ENCODE results near the gene ZSCAN21. TPM values are rescaled to one million over a fixed set of nuclear protein-coding genes. Genes with fewer than 3 reads are reported as not detected.
A peak's percentile ranks its signal among the peaks of the same experiment; 100 is the strongest.

ZSCAN21 gene
- total RNA-seq, 1 donor from 2014 or later, result 6.1 TPM

DNA sequence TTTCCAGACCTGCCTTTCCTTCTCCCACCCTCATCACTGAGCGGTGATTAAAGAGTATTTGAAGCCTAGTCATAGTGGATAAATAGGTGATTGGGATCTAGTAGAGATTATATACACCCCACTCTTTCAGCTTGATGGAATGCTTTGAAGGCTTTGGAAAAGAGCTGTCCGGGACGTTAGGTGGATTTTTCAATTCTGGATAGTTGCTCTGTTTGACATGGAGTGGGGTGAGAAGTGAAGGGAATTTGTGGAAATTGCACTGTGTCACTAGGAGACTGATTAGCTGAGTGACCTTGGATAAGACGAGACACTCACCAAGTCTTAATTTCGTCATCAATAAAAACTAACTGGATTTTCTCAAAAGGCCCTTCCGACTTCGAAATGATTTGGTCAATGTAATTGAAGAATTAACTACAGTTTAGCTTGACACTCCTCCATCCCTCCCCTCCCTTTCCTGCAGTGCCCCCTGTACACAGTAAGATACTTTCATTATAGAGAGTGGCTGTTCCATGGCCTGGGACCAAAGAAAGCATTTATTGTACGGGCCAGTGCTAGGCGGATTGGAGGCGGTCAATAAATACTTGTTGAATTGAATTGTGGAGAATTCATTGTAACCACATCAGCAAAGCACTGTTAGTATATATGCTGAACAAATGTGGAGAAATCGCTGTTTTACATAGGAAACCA is 33.2 kb upstream of the ZSCAN21 start:
- Mint-ChIP-seq H3K9me3 (no peaks in the 10 kb centered on the region), H3K27me3 (ENCODE audit: low read depth) (no peaks in the 10 kb centered on the region), H3K36me3 (ENCODE audit: low read depth) (peaks cover 21% of the 10 kb centered on the region), H3K27ac (peak overlapping the region; percentile 95), H3K4me1 (ENCODE audit: low read depth) (peaks cover 29% of the 10 kb centered on the region), H3K4me3 (ENCODE audit: low read depth) (peak overlapping the region; percentile 91)
- intact Hi-C loops (cut with micrococcal nuclease), result loop anchor here (1.0 kb wide), 1 partner anchor 33 kb away; the partner anchor contains the start of gene ZSCAN21
- no peak for DNase-seq (ENCODE audit: low spot score)

DNA sequence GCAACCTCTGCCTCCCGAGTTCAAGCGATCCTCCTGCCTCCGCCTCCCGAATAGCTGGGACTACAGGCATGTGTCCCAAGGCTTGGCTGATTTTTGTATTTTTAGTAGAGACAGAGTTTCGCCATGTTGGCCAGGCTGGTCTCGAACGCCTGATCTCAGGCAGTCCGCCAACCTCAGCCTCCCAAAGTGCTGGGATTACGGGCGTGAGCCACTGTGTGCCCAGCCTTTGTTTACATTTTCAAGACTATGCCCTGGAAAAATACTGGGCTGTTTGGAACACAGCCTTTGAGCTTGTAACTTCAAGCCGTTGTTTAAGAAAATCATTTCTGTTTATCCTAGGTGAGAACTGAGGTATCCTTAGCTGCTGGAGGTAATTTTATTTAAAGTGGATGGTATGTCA is 32.3 kb upstream of the ZSCAN21 start:
- no peaks in the 10 kb centered on the region for H3K9me3 Mint-ChIP-seq
- H3K36me3 Mint-ChIP-seq (ENCODE audit: low read depth), result peaks cover 23% of the 10 kb centered on the region
- intact Hi-C loops (cut with micrococcal nuclease), result no loop called here
- no peak for DNase-seq (ENCODE audit: low spot score)
- peak overlapping the region; percentile 26 for H3K4me3 Mint-ChIP-seq (ENCODE audit: low read depth)
- H3K27me3 Mint-ChIP-seq (ENCODE audit: low read depth), result no peaks in the 10 kb centered on the region
- H3K4me1 Mint-ChIP-seq (ENCODE audit: low read depth), result peaks cover 33% of the 10 kb centered on the region
- H3K27ac Mint-ChIP-seq, result no peak overlapping the region

DNA sequence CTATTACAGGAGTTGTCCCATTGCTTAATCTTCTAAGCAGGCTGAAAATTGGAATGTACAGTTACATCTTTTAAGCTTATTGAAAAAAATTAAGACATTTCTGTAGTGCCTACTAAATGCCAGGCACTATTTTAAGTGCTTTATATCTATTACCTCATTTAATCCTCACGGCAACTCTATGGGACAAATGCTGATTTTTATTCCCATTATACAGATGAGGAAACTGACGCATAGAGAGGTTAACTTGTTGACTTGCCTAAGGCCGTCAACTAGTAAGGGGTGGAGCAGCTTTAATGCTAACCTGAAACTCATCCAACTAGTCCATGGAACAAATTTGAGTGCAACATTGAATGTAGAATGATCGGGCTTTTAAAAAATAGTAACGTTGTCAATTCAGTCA is 31.7 kb upstream of the ZSCAN21 start:
- peaks cover 33% of the 10 kb centered on the region for H3K4me1 Mint-ChIP-seq (ENCODE audit: low read depth)
- intact Hi-C loops (cut with micrococcal nuclease), result no loop called here
- H3K4me3 Mint-ChIP-seq (ENCODE audit: low read depth), result peak overlapping the region; percentile 26
- peaks cover 29% of the 10 kb centered on the region for H3K36me3 Mint-ChIP-seq (ENCODE audit: low read depth)
- H3K27me3 Mint-ChIP-seq (ENCODE audit: low read depth), result no peaks in the 10 kb centered on the region
- peak overlapping the region; percentile 17 for H3K27ac Mint-ChIP-seq
- no peaks in the 10 kb centered on the region for H3K9me3 Mint-ChIP-seq
- DNase-seq (ENCODE audit: low spot score), result no peak

DNA sequence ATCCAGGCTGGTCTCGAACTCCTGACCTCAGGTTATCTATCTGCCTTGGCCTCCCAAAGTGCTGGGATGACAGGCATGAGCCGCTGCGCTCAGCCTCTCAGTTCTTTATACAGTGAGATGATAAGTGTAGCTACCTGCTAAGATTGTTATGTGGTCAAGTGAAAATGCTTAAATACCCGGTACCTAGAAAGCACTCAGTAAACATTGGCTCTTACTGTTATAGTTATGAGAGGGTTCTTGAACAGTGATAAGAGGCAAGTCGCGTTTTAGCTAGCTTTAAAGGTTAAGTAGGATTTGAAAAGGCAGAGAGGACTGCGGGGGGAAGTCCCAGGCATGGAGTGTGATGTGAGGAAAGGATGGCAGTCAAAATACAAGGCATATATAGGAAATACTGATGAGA is 29.7 kb upstream of the ZSCAN21 start:
- Mint-ChIP-seq H3K4me3 (ENCODE audit: low read depth) (no peak overlapping the region), H3K27me3 (ENCODE audit: low read depth) (no peaks in the 10 kb centered on the region), H3K36me3 (ENCODE audit: low read depth) (peaks cover 46% of the 10 kb centered on the region), H3K4me1 (ENCODE audit: low read depth) (peaks cover 32% of the 10 kb centered on the region), H3K9me3 (no peaks in the 10 kb centered on the region), H3K27ac (peak overlapping the region; percentile 73)
- DNase-seq (ENCODE audit: low spot score), result no peak
- intact Hi-C loops (cut with micrococcal nuclease), result no loop called here

DNA sequence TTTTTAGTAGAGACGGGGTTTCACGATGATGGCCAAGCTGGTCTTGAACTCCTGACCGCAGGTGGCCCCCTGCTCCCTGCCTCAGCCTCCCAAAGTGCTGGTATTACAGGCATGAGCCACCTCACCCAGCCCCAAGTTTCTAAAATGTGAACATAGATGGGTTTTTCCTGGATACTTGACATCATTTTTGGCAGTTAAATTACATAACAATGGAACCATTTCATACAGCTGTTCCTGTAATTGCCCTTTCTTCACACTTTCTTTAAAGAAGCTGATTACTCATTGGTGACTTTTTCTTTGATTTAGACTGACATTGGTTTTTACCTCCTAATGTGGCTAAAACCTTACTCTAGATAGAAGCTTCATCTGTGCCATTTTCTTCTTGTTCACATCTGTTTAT is 28.3 kb upstream of the ZSCAN21 start:
- Mint-ChIP-seq H3K27me3 (ENCODE audit: low read depth) (no peaks in the 10 kb centered on the region), H3K27ac (no peak overlapping the region), H3K9me3 (no peaks in the 10 kb centered on the region), H3K4me3 (ENCODE audit: low read depth) (no peak overlapping the region), H3K4me1 (ENCODE audit: low read depth) (peaks cover 30% of the 10 kb centered on the region), H3K36me3 (ENCODE audit: low read depth) (peaks cover 56% of the 10 kb centered on the region)
- intact Hi-C loops (cut with micrococcal nuclease), result no loop called here
- no peak for DNase-seq (ENCODE audit: low spot score)

DNA sequence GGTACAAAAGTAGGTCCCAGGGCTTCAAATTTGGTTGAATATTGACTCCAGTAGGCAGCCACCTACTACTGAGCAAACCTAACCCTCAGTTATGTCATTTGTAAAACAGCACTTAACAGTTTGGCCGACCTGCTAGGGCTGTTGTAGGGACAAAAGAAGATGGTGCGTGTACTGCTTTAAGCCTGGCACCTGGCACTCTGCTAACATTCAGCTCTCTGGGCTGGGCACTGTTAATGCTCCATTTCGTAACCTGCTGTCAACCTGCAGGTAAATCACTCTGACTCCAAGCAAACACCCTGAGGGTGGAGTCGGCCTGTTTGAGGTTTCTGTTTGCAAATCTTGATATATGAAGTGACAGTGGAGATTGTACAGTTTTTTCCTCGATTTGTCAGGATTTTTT is 27.0 kb upstream of the ZSCAN21 start:
- intact Hi-C loops (cut with micrococcal nuclease), result no loop called here
- H3K27ac Mint-ChIP-seq, result no peak overlapping the region
- no peak for DNase-seq (ENCODE audit: low spot score)
- no peak overlapping the region for H3K4me3 Mint-ChIP-seq (ENCODE audit: low read depth)
- H3K36me3 Mint-ChIP-seq (ENCODE audit: low read depth), result peaks cover 52% of the 10 kb centered on the region
- no peaks in the 10 kb centered on the region for H3K27me3 Mint-ChIP-seq (ENCODE audit: low read depth)
- no peaks in the 10 kb centered on the region for H3K9me3 Mint-ChIP-seq
- H3K4me1 Mint-ChIP-seq (ENCODE audit: low read depth), result peaks cover 21% of the 10 kb centered on the region

DNA sequence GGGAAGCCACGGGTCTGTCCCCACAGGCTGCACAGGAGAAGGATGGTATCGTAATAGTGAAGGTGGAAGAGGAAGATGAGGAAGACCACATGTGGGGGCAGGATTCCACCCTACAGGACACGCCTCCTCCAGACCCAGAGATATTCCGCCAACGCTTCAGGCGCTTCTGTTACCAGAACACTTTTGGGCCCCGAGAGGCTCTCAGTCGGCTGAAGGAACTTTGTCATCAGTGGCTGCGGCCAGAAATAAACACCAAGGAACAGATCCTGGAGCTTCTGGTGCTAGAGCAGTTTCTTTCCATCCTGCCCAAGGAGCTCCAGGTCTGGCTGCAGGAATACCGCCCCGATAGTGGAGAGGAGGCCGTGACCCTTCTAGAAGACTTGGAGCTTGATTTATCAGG is 26.0 kb upstream of the ZSCAN21 start:
- H3K27me3 Mint-ChIP-seq (ENCODE audit: low read depth), result no peaks in the 10 kb centered on the region
- peaks cover 57% of the 10 kb centered on the region for H3K36me3 Mint-ChIP-seq (ENCODE audit: low read depth)
- DNase-seq (ENCODE audit: low spot score), result no peak
- H3K4me1 Mint-ChIP-seq (ENCODE audit: low read depth), result peaks cover 18% of the 10 kb centered on the region
- no peak overlapping the region for H3K27ac Mint-ChIP-seq
- H3K4me3 Mint-ChIP-seq (ENCODE audit: low read depth), result no peak overlapping the region
- no peaks in the 10 kb centered on the region for H3K9me3 Mint-ChIP-seq
- intact Hi-C loops (cut with micrococcal nuclease), result no loop called here

DNA sequence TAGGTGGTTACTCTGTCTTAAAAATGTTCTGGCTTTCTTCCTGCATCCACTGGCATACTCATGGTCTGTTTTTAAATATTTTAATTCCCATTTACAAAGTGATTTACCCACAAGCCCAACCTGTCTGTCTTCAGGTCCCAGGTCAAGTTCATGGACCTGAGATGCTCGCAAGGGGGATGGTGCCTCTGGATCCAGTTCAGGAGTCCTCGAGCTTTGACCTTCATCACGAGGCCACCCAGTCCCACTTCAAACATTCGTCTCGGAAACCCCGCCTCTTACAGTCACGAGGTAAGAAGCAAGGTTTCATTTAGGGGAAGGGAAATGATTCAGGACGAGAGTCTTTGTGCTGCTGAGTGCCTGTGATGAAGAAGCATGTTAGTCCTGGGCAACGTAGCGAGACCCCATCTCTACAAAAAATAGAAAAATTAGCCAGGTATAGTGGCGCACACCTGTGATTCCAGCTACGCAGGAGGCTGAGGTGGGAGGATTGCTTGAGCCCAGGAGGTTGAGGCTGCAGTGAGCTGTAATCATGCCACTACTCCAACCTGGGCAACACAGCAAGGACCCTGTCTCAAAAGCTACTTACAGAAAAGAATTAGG is 25.5 kb upstream of the ZSCAN21 start:
- peaks cover 59% of the 10 kb centered on the region for H3K36me3 Mint-ChIP-seq (ENCODE audit: low read depth)
- intact Hi-C loops (cut with micrococcal nuclease), result no loop called here

DNA sequence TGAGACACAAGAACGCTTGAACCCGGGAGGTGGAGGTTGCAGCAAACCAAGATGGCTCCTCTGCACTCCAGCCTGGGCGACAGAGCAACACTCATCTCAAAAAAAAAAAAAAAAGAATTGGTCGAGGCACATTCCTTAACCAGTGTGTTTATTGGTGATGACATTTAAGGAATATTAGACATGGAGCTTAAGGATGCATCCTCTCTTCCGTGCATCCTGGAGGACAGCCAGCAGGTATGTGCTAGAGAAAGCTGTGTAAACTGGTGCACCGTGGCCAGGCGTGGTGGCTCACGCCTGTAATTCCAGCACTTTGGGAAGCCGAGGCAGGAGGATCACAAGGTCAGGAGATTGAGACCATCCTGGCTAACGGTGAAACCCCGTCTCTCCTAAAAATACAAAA is 22.4 kb upstream of the ZSCAN21 start:
- Mint-ChIP-seq H3K4me3 (ENCODE audit: low read depth) (no peak overlapping the region), H3K27me3 (ENCODE audit: low read depth) (no peaks in the 10 kb centered on the region), H3K9me3 (no peaks in the 10 kb centered on the region), H3K36me3 (ENCODE audit: low read depth) (peaks cover 78% of the 10 kb centered on the region), H3K4me1 (ENCODE audit: low read depth) (peaks cover 7% of the 10 kb centered on the region), H3K27ac (no peak overlapping the region)
- no peak for DNase-seq (ENCODE audit: low spot score)
- intact Hi-C loops (cut with micrococcal nuclease), result no loop called here

More for the DNA sequence above, 25.5 kb upstream of the ZSCAN21 start:
- Mint-ChIP-seq H3K27ac (no peak overlapping the region), H3K4me1 (ENCODE audit: low read depth) (peaks cover 18% of the 10 kb centered on the region), H3K27me3 (ENCODE audit: low read depth) (no peaks in the 10 kb centered on the region), H3K4me3 (ENCODE audit: low read depth) (no peak overlapping the region), H3K9me3 (no peaks in the 10 kb centered on the region)
- no peak for DNase-seq (ENCODE audit: low spot score)

DNA sequence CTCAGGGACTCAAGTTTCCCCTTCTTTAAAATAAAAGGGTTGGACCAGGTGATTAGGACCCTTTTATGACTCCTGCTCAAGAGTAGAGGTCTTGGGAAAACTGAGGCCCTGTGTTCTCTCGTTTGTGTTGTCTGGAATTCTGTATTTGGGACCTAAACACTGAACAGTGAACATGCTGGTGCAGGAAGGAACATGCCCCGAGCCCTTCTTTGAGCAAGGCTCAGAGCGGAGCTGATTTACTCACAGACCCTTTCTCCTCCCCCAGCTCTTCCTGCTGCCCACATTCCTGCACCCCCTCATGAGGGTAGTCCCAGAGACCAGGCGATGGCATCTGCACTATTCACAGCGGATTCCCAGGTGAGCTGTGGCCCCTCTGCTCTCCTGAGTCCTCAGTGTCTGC is 20.0 kb upstream of the ZSCAN21 start:
- Mint-ChIP-seq H3K27ac (no peak overlapping the region), H3K36me3 (ENCODE audit: low read depth) (peaks cover 77% of the 10 kb centered on the region), H3K9me3 (no peaks in the 10 kb centered on the region), H3K27me3 (ENCODE audit: low read depth) (no peaks in the 10 kb centered on the region), H3K4me3 (ENCODE audit: low read depth) (no peak overlapping the region), H3K4me1 (ENCODE audit: low read depth) (peaks cover 5% of the 10 kb centered on the region)
- DNase-seq (ENCODE audit: low spot score), result no peak
- intact Hi-C loops (cut with micrococcal nuclease), result no loop called here

DNA sequence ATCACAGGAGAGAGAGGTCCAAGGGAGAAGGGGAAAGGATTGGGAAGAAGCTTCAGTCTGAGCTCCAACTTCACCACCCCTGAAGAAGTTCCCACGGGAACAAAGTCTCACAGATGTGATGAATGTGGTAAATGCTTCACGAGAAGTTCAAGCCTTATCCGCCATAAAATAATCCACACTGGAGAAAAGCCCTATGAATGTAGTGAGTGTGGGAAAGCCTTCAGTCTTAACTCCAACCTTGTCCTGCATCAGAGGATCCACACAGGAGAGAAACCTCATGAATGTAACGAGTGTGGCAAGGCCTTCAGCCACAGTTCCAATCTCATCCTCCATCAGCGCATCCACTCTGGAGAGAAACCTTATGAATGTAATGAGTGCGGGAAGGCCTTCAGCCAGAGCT is 16.0 kb upstream of the ZSCAN21 start:
- H3K9me3 Mint-ChIP-seq, result no peaks in the 10 kb centered on the region
- H3K36me3 Mint-ChIP-seq (ENCODE audit: low read depth), result peaks cover 79% of the 10 kb centered on the region
- DNase-seq (ENCODE audit: low spot score), result no peak
- H3K4me1 Mint-ChIP-seq (ENCODE audit: low read depth), result no peaks in the 10 kb centered on the region
- H3K27me3 Mint-ChIP-seq (ENCODE audit: low read depth), result no peaks in the 10 kb centered on the region
- no peak overlapping the region for H3K27ac Mint-ChIP-seq
- intact Hi-C loops (cut with micrococcal nuclease), result no loop called here
- H3K4me3 Mint-ChIP-seq (ENCODE audit: low read depth), result no peak overlapping the region

DNA sequence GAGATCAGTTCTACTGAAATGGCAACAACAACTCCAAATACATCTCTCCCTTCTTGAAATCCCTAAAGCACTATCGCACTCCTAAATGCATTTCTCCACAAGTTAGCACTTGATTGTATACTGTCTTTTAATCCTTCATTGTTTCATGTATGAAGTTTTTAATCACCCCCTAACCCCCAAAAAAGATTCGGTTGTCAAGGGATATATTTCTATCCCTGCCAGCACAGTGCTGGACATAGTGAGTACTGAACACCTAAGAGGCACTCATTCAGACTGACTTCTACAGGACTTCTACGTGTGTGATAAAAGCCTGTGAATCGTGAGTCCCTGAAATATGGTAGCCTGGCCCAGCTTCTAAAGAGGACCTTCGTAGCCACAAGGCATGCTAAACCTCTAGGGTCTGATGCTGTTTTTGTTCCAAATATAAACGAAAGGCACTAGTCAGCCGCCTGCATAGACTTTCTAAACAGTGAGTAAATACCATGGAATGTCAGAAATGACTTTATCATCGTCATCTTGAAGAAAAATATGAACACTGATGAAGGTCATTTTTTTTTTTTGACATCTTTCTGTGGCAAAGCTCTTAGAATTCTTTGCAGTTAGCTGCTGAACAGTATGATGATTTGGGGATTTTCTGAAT is 14.6 kb upstream of the ZSCAN21 start:
- intact Hi-C loops (cut with micrococcal nuclease), result no loop called here

DNA sequence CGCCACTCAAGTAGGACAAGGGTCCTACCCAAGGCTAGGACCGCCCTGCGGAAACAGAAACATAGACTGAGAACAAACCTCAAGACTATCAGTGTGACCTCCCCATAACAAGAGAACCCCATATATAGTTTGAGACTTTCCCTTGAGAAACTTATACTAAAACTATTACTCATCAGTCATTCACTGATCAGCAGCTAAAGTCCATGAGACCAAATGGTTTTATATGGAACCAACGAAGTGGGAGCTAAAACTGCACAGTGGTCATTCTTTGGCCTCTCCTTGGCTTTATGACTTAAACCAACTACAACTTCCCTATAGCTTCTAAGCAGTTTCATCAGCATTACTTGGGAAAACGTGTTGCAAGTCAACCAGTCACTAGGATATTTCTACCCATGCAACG is 13.7 kb upstream of the ZSCAN21 start:
- intact Hi-C loops (cut with micrococcal nuclease), result no loop called here
- no peaks in the 10 kb centered on the region for H3K9me3 Mint-ChIP-seq
- H3K4me1 Mint-ChIP-seq (ENCODE audit: low read depth), result peaks cover 7% of the 10 kb centered on the region
- H3K27me3 Mint-ChIP-seq (ENCODE audit: low read depth), result no peaks in the 10 kb centered on the region
- peaks cover 66% of the 10 kb centered on the region for H3K36me3 Mint-ChIP-seq (ENCODE audit: low read depth)
- DNase-seq (ENCODE audit: low spot score), result no peak
- no peak overlapping the region for H3K27ac Mint-ChIP-seq
- no peak overlapping the region for H3K4me3 Mint-ChIP-seq (ENCODE audit: low read depth)

More for the DNA sequence above, 14.6 kb upstream of the ZSCAN21 start:
- Mint-ChIP-seq H3K4me3 (ENCODE audit: low read depth) (no peak overlapping the region), H3K27me3 (ENCODE audit: low read depth) (no peaks in the 10 kb centered on the region), H3K27ac (no peak overlapping the region), H3K36me3 (ENCODE audit: low read depth) (peaks cover 75% of the 10 kb centered on the region), H3K9me3 (no peaks in the 10 kb centered on the region), H3K4me1 (ENCODE audit: low read depth) (peaks cover under 1% of the 10 kb centered on the region)
- no peak for DNase-seq (ENCODE audit: low spot score)

Data from activated T-helper 2 cell treated with anti-CD3 and anti-CD28 coated beads, Interferon-gamma antibody, Interleukin-2, Interleukin-4, amounts not matched to agents 10 μg/mL and 5 μg/mL and 100 μg/mL, durations not matched to agents 14 hours and 24 hours and 36 hours (primary cell).